PFSK-1 (cell line): Measurements from ENCODE around the gene GPD1L.

Experiments used
- FOXP2 ChIP-seq: optimal IDR thresholded peaks from 2 replicates; pipeline ENCODE3; 2011; ENCODE audit warnings: borderline replicate concordance, control low read depth, inconsistent platforms; ENCODE audit not compliant: insufficient read depth; ENCODE audit errors: extremely low read length, extremely low read depth
- POLR2AphosphoS5 ChIP-seq: IDR thresholded peaks from 2 replicates; pipeline ENCODE4 v1.6.1; 2012; ENCODE audit warnings: low read depth, mild to moderate bottlenecking, control low read depth, low read length, moderate library complexity
- SIN3A ChIP-seq: IDR thresholded peaks from 2 replicates; pipeline ENCODE4 v1.6.1; 2012; ENCODE audit warnings: mild to moderate bottlenecking, low read length, moderate library complexity, borderline replicate concordance; ENCODE audit not compliant: insufficient read depth
- TAF1 ChIP-seq: IDR thresholded peaks from 2 replicates; pipeline ENCODE4 v1.6.1; 2012; ENCODE audit warnings: low read length, control low read depth, borderline replicate concordance; ENCODE audit not compliant: insufficient read depth
- TF ChIP-seq, protein P1 (sequence below), 2 experiments: IDR thresholded peaks; 2 replicates each; pipeline versions ENCODE4 v1.6.1 to v1.8.0; 2011 to 2012; ENCODE audit warnings: low read depth in 2 of 2, low read length in 2 of 2, control low read depth in 1 of 2, inconsistent platforms in 1 of 2, mild to moderate bottlenecking in 1 of 2, moderate library complexity in 1 of 2; ENCODE audit not compliant: insufficient read depth in 1 of 2

Gene GPD1L

DNA sequence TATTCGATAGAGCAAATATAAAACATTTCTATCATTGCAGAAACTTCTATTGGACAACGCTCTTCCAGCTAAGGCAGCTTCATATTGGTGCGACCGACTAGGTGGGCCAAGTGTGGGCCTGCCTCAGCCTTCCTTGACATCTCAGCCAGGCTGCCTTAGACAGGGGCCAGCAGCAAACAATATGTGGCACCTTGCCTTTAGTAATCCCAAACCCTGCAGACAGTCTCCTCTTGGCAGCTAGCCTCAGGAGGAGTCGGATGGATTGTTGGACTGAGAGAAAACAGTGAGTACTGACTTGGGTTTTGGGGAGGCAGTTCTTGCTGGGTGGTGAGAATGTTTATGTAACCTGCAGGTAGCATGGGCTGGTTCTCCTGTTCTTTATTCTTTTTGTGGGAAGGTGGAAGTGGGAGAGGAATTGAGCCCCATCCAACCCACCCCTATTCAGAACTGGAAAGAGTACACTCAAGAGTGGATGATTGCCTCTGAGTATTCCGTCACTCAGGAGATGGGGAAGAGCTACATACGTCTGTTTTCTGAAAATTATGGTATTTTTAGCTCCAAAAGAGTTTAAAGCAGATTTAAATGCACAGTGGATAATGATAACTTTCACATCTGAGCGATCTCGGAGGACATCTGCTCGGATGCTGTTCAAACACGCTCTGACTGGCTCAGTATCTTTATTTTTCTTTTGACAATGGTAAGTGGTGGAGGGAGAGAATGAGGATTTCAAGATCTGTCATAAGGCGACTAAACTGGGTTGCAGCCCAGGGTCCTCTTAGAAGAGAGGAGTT, 47.2 kb downstream of the GPD1L start:
- TF ChIP-seq SIN3A (no peak), POLR2AphosphoS5 (no peak), TAF1 (no peak), FOXP2 (no peak)
- TF ChIP-seq, protein P1, sequence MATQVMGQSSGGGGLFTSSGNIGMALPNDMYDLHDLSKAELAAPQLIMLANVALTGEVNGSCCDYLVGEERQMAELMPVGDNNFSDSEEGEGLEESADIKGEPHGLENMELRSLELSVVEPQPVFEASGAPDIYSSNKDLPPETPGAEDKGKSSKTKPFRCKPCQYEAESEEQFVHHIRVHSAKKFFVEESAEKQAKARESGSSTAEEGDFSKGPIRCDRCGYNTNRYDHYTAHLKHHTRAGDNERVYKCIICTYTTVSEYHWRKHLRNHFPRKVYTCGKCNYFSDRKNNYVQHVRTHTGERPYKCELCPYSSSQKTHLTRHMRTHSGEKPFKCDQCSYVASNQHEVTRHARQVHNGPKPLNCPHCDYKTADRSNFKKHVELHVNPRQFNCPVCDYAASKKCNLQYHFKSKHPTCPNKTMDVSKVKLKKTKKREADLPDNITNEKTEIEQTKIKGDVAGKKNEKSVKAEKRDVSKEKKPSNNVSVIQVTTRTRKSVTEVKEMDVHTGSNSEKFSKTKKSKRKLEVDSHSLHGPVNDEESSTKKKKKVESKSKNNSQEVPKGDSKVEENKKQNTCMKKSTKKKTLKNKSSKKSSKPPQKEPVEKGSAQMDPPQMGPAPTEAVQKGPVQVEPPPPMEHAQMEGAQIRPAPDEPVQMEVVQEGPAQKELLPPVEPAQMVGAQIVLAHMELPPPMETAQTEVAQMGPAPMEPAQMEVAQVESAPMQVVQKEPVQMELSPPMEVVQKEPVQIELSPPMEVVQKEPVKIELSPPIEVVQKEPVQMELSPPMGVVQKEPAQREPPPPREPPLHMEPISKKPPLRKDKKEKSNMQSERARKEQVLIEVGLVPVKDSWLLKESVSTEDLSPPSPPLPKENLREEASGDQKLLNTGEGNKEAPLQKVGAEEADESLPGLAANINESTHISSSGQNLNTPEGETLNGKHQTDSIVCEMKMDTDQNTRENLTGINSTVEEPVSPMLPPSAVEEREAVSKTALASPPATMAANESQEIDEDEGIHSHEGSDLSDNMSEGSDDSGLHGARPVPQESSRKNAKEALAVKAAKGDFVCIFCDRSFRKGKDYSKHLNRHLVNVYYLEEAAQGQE (IDR thresholded peaks at IDR 0.05; ENCODE audit: insufficient read depth in 1 of 2, low read depth in 2 of 2, low read length in 2 of 2): no peak

DNA sequence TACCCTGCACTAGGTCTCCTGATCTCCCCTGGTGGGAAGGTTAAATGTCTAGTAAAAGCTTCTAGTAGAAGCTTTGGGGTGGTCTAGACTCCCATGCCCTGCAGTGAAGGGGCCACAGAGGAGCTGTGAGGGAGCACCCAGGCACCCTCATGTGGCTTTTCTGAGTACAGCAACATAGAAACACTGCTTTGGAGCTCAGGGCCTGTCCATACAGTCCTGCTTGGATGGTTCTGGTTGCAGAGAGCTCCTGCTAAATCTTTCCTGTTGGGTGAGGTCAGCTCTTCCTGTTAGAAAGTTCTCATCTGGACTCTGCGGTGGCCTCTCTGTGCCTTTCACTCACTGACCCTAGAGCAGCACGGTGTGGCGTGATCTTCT, 47.8 kb downstream of the GPD1L start:
- TF ChIP-seq, protein P1 (IDR thresholded peaks at IDR 0.05; ENCODE audit: insufficient read depth in 1 of 2, low read depth in 2 of 2, low read length in 2 of 2): no peak
- TF ChIP-seq FOXP2: no peak
- no peak for TF ChIP-seq SIN3A
- TF ChIP-seq TAF1: no peak

DNA sequence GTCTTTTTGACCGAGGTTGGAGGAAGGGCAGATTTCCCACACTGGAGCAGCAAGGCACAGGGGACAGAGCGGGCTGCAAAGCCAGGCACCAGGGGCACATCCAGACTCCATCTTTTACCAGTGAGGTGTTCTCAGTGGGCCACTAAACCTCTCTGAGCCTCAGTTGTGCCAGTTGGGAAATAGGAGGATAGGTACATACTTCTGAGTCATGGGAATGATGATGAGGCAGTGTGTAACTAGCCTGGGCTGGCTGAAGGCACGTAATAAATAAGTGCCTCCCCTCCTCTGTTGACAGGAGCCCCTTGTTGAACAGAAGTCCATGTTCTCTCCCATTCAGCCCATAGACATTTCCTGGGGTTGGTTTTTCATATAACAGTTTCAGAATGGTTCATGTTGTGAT, 48.7 kb downstream of the GPD1L start:
- TF ChIP-seq POLR2AphosphoS5 (no peak), SIN3A (no peak), TAF1 (no peak)
- TF ChIP-seq, protein P1 (IDR thresholded peaks at IDR 0.05; ENCODE audit: insufficient read depth in 1 of 2, low read depth in 2 of 2, low read length in 2 of 2): no peak

DNA sequence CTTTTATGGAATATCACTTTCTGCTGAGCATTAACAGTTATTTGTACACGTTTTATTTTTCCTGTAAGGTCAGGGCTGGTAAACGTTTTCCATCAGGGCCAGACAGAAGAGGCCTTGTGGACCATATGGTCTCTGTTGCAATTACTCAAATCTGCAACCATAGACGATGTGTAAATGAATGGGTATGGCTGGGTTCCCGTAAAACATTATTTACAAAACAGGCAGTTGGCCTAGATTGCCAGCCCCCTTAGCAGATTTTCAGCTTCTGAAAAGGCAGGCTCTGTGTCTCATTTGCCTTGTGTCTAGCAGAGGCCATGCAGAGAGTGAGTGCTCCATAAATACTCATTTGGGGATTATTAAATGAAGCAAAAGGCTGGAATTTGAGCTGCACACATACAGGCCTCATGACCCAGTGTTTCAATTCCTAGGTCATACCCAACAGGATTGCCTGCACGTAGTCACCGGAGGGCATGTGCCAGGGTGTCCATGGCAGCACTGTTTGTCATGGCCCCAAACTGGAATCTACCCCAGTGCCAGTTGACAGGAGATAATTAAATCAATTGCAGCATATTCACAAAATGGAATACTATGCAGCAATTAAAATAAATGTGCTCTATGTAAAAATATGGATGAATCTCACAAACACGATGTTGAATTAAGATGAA, 51.3 kb downstream of the GPD1L start:
- TF ChIP-seq SIN3A: no peak

DNA sequence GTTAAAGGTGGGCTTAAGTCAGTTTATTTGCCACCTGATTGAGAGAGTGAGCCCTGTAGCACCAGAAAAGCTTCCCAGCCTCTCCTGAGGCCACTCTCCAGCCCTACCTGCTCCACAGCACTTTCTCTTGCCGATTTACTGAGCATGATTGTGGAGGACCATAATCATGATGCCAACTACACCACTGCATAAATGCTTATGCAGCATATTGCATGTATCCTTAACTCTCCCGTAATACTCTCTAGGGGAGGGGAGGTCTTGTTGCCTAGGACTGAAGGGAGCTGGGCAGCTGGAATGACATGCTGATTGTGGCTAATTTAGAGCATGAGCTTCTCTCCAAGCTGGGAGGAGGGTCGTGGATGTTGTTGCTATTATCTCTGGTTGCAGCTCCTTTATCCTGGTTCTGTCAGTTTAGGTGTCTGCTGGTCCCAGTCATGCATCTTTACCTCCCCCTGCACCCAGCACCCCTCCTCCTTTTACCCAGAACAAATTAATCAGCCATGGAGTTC, 54.3 kb downstream of the GPD1L start:
- no peak for TF ChIP-seq POLR2AphosphoS5
- TF ChIP-seq, protein P1 (IDR thresholded peaks at IDR 0.05; ENCODE audit: insufficient read depth in 1 of 2, low read depth in 2 of 2, low read length in 2 of 2): no peak
- TF ChIP-seq SIN3A: no peak
- no peak for TF ChIP-seq FOXP2
- no peak for TF ChIP-seq TAF1
